Activated effector memory CD4-positive, alpha-beta T cell treated with anti-CD3 and anti-CD28 coated beads, Interleukin-2, amount 50 U/mL, for 16 hours (primary cell): Measurements from ENCODE around the gene DAPK2.

Experiments
- DNase-seq: peaks from one replicate; pipeline ENCODE4 v3.0.0-alpha.2; 2020

Gene DAPK2

GRCh38 chr15:64019764-64020163, 26.5 kb downstream of the DAPK2 start:
- DNase-seq = no peak

GRCh38 chr15:64017591-64018163, 28.6 kb downstream of the DAPK2 start:
- no peak for DNase-seq

DNA sequence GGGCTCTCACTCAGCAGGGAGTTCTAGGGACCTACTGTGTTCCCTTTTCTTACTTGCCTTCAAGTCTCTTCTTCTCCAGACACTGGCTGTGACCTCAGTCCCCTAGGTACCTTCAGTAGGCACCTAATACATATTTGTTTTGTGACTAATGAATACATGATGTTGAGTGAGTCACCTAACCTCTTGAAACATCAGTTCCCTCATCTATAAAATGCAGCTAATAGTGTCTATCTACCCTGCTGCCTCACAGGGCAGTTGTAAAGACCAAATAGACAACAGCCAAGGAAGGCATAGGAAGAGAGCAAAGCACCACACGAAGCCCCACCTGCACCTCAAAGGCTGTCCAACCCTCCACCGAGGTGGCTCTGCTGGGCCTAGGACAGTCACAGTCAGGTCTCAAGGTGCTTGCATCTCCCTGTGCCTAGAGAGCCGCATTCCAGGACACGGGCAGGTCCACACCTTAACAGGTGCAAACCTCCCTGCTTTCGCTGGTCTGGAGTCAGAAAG, 29.1 kb downstream of the DAPK2 start:
- no peak for DNase-seq

GRCh38 chr15:64016257-64016656, 30.0 kb downstream of the DAPK2 start:
- no peak for DNase-seq

GRCh38 chr15:64014995-64015394, 31.3 kb downstream of the DAPK2 start:
- DNase-seq = no peak

DNA sequence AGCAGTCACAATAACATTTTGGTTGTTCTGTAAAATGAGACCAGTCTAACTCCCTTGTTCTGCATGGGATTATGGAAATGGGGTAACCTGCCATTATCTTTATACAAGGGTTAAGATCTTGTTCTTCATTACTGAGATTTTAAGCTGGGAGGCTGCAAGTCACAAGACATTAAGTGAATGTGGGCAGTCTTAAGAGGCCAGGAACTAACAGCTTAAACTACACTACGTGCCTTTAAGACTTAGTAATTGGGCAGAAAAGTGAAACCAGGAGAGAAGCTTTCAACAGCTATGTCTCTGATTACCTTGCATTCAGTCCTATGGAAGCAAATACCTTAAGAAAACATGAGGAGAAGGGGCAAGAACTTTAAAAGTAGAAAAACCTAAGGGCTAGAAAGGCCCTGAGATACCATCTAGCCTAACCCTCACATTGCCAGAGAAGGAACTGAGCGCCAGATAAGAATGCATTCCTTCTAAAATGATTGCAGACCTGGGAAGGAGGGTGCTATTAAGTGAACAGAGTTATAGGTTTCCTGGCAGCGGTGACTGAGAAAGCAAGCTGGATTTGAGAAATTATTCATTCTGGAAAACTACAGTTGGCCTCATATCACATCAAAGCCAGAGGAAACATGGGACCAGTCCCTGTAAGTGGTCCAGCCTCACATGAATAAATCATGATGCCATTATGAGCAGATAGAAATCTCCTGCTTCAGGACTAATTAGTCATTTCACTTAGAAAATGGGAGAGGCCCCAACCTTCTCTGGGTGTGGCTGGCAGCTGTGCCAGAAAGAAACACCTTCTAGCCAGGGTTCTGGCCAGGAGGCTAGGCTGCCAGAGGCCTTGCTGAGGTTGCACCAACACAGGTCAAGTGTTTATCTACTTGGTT, 32.9 kb downstream of the DAPK2 start:
- DNase-seq = no peak

- DNase-seq = no peak
Observed at GRCh38 chr15:64011736-64012135, 34.5 kb downstream of the DAPK2 start.

DNA sequence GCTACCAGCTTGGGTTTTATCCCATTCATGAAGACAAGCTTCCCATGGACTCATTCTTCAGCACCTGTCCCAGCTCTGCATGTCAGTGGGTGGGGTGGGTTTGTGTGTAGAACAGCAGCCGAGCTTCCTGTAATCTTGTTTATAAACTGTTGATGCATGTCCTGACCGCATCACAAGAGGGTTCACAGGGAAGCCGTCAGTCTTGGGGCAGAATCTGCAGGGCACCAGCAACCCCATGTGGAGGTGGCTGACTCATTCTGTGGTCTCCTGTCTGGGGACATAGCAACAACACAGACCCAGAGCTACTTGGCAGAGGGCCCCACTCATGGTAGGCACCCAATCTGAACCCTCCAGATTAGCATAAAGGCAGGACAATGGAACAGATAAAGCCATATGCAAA, 35.6 kb downstream of the DAPK2 start:
- DNase-seq = peak; percentile 91

- DNase-seq = peak; percentile 72
Observed at GRCh38 chr15:64009798-64010261, 36.5 kb downstream of the DAPK2 start.

- no peak for DNase-seq
Observed at GRCh38 chr15:64009241-64009640, 37.0 kb downstream of the DAPK2 start.

DNA sequence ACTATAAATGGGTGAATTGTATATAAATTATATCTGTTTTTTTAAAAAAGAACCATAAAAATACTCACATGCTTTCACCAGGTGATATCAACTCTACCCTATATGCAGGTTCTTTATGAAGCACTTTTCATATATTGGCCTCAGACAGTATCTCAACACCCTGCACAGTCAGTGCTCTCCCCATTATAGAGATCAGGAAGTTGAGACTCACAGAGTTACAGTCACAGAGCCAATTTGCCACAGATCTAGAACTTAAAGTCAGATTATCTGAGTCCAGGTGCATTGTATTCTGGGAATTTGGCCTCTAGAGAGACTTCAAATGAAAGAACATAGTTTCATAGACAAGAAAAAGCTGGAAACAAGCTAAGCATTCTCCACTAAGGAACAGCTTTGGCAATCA, 38.1 kb downstream of the DAPK2 start:
- DNase-seq = no peak

GRCh38 chr15:64006642-64007041, 39.6 kb downstream of the DAPK2 start:
- no peak for DNase-seq

GRCh38 chr15:64004587-64004986, 41.7 kb downstream of the DAPK2 start:
- no peak for DNase-seq

DNA sequence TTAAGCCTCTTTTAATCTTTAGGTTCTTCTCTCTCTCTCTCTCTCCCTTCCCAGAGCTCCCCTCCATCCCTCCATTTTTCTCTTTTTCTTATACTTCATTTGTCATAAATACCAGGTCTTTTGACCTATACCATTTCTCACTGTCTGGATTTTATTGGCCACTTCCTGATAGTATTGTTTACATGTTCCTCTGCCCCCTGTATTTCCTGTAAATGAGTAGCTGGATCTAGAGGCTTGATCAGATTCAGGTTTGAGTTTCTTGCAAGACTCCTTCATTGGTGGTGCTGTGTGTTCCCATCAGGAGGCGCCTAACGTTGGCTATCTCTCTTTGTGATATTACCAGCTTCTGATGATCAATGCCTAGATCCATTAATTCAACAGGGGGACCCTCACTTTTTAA, 42.2 kb downstream of the DAPK2 start:
- DNase-seq = no peak

GRCh38 chr15:64003182-64003581, 43.1 kb downstream of the DAPK2 start:
- DNase-seq = no peak

GRCh38 chr15:64001148-64001547, 45.1 kb downstream of the DAPK2 start:
- no peak for DNase-seq

DNA sequence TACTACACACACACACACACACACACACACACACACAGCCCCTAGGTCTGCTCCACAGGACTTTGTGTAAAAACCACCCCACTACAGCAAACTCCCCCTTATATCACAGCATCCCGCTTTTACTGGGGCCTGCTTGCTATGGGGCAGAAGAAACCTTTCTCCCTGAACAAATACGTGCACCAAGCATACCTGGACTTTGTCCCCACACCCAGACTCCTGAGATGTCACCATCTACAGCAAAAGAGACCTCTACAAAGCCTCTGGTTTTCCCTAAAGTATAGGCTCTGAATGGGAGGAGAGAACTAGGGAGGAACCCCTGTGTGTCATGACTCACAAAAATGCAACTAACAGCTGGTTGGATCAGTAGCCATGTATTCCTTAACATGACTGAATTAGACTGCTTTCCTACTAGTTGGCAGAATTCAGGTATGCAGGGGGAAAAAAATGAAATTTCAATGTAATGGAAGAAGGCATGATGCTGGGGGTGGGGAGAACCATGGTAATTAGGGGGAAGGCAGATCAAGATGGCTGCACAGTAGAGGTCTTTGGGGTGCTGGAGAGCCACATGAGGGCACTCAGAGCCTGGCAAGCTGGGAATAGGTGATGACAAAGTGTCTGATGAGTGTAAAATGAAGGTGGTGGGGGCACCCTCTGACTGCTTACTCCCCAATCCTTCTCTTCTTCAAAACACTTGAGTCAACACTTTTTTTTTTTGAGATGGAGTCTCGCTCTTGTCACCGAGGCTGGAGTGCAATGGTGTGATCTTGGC, 45.9 kb downstream of the DAPK2 start:
- DNase-seq = no peak

DNA sequence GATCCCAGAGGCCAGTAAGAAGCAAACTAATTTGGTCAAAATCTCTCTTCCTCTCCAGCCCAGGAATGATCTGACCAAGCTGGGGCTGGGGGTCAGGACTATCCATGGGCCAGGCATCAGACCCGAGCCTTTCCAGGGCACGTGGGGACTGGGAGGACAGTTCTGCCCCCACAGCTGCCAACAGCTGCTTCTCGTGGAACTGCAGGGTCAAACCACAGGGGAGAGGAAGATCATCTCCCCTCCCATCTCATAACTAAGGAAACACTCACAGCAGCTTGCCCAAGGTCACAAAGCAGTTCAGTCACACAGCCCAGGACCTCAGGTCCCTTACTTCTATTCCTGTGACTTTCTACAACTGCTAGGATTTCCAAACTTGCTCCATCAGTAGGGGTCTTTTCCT, 47.1 kb downstream of the DAPK2 start:
- DNase-seq = no peak

DNA sequence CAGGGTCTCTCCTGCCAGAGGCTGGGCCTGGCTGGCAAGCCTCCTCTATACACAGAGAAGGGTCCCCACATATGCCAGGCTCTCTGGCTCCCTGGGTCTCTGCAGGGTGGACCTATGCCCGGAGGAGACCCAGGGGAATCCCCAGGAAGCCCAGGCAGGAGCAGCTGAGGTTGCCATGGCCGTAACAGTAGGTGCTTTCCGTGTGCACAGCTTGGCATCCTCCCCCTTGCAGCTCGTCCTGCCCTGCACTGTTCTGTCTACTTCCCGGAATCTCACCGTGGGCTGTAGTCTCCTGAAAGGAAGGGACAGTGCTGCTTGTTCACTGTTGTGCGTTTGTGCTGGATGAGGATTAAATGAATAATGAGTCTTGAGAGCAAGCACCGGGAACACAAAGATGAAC, 47.8 kb downstream of the DAPK2 start:
- DNase-seq = no peak

DNA sequence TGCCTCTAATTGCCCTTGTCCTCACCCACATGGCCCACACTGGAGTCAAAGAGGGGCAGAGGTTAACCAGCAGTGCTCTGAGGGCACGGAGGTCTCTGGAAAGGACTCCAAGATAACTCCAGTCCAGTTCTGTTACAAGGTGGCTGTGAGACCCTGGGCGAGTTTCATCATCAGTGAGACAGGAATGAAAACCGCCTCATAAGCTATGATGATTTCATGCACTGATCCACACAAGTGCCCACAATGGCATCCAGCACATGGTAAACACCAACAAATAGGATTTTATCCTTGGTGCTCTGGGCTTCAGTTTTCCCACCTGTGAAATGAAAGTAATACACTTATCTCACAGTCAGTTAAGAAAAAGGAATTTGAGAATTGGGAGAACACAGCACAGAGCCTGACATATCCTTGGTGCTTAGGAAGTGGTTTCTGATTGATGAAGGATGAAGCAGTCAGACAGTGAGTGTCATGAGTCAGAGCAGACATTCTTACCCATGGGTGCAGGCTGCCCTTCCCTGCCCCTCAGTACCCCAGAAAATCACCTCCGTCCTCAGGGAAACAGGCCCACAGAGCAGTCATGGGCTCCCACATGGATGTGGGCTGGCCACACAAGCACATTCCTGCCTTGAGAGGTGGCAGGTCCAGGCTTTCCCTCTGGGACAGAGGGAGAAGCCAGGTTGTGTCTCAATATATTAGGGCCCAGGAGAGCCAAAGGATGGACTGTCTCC, 48.4 kb downstream of the DAPK2 start:
- DNase-seq = no peak

DNA sequence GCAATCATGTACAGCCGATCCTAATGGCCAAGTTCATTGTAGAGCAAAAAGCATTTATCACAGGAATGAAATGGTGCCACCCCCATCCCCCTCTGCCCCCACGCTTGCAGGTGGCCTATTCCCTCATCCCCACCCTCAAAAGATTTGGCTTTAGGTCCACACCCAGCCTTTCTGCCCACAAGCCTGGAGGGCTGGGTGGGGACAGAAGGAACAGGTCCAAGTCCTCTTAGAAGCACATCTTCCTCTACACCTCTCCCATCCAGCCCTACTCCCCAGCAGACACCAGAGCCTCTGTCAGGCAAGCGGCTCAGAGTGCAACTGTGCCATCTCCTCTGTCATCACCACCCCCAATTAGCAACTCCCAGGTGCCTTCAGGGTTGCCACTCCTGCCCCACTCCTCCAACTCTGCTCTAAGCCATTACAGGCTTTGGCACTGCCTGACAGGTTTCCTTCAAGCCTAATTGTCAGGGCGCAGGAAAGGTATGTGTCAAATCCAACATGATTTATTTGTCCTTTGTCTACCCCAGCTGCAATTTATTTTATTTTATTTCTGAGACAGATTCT, 49.4 kb downstream of the DAPK2 start:
- DNase-seq = no peak

GRCh38 chr15:63995789-63996188, 50.5 kb downstream of the DAPK2 start:
- DNase-seq = no peak
